Skeletal muscle tissue (tissue), 4 donors: ENCODE data around the gene CDHR3. TPM values are rescaled to one million over a fixed set of nuclear protein-coding genes. Genes with fewer than 3 reads are reported as not detected.

Experiments
- H3K27ac ChIP-seq: one replicate; pipeline ENCODE4 v1.7.0; 2013; ENCODE audit warnings: mild to moderate bottlenecking, low read depth, low read length, inconsistent platforms
- H3K27me3 ChIP-seq, 3 donors: one replicate each; pipeline ENCODE4 v1.7.0; 2013; ENCODE audit warnings: low read length in 3 of 3; ENCODE audit not compliant: control insufficient read depth in 3 of 3, insufficient read depth in 3 of 3
- H3K36me3 ChIP-seq, 3 donors: one replicate each; pipeline ENCODE4 v1.7.0; 2013; ENCODE audit warnings: low read length in 3 of 3; ENCODE audit not compliant: control insufficient read depth in 3 of 3, insufficient read depth in 3 of 3
- H3K4me1 ChIP-seq, 3 donors: one replicate each; pipeline ENCODE4 v1.7.0; 2013; ENCODE audit warnings: low read length in 3 of 3, mild to moderate bottlenecking in 3 of 3; ENCODE audit not compliant: control insufficient read depth in 3 of 3, insufficient read depth in 3 of 3
- H3K4me3 ChIP-seq, 3 donors: one replicate each; pipeline ENCODE4 v1.7.0; 2013; ENCODE audit warnings: low read length in 3 of 3
- H3K9ac ChIP-seq, 3 donors: one replicate each; pipeline ENCODE4 v1.7.0; 2013; ENCODE audit warnings: low read length in 3 of 3, mild to moderate bottlenecking in 3 of 3, moderate library complexity in 2 of 3, low read depth in 1 of 3
- H3K9me3 ChIP-seq, 3 donors: one replicate each; pipeline ENCODE4 v1.7.0; 2013; ENCODE audit warnings: low read length in 3 of 3; ENCODE audit not compliant: control insufficient read depth in 3 of 3
- total RNA-seq: library from RNA; depleted of rRNA; stranded (reverse); fragments of >200 nt; gene quantifications from one replicate; pipeline ENCODE4 v1.2.3, GENCODE V29; 2014
- donor health status: Osteomylitis.

Gene CDHR3
- total RNA-seq, 1 donor from 2014 or later: 12.0 TPM

GRCh38 chr7:105934572-105935185 is 28.4 kb upstream of the CDHR3 start:
- Histone ChIP-seq H3K4me1 (peaks cover 0 to 9% (median 0%) of the 10 kb centered on the region in 3 donors), H3K9me3 (no peaks in the 10 kb centered on the region), H3K27me3 (no peaks in the 10 kb centered on the region), H3K27ac (no peak overlapping the region), H3K36me3 (no peaks in the 10 kb centered on the region), H3K9ac (no peak overlapping the region), H3K4me3 (no peak overlapping the region)

GRCh38 chr7:105935250-105935649 is 27.8 kb upstream of the CDHR3 start:
- H3K9me3 ChIP-seq: no peaks in the 10 kb centered on the region
- H3K4me3 ChIP-seq: no peak overlapping the region
- H3K27me3 ChIP-seq: no peaks in the 10 kb centered on the region
- H3K9ac ChIP-seq: no peak overlapping the region
- H3K4me1 ChIP-seq: peaks cover 0 to 9% (median 0%) of the 10 kb centered on the region in 3 donors
- no peaks in the 10 kb centered on the region for H3K36me3 ChIP-seq
- H3K27ac ChIP-seq: no peak overlapping the region

DNA sequence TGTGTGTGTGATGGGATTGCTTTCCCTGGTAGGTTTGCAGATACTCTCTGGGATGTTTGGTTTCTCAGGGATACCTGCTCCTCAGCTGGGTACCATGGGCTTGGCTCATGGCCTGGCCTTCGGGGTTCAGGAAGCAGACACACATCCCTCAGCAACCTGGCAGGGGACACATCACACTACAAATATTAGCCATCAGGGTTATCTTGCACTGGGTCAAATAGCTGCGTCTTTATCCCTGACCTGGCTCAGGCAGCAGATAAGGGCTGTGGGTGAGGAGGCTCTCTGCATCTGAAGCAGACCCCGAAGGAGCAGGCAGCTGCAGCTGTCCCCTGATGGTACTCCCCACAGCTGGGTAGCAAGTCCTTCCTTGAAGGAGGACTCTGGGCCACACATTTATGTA is 25.7 kb upstream of the CDHR3 start:
- no peak overlapping the region for H3K27ac ChIP-seq
- no peaks in the 10 kb centered on the region for H3K27me3 ChIP-seq
- no peaks in the 10 kb centered on the region for H3K9me3 ChIP-seq
- no peak overlapping the region for H3K9ac ChIP-seq
- no peaks in the 10 kb centered on the region for H3K36me3 ChIP-seq
- peaks cover 0 to 9% (median 0%) of the 10 kb centered on the region in 3 donors for H3K4me1 ChIP-seq
- no peak overlapping the region for H3K4me3 ChIP-seq

- no peaks in the 10 kb centered on the region for H3K36me3 ChIP-seq
- H3K9ac ChIP-seq: no peak overlapping the region
- H3K4me1 ChIP-seq: no peaks in the 10 kb centered on the region
- H3K27ac ChIP-seq: no peak overlapping the region
- H3K27me3 ChIP-seq: no peaks in the 10 kb centered on the region
- no peak overlapping the region for H3K4me3 ChIP-seq
- no peaks in the 10 kb centered on the region for H3K9me3 ChIP-seq
These were observed 23.0 kb upstream of the CDHR3 start for GRCh38 chr7:105940109-105940508.

- no peak overlapping the region for H3K4me3 ChIP-seq
- H3K9ac ChIP-seq: no peak overlapping the region
- no peaks in the 10 kb centered on the region for H3K4me1 ChIP-seq
- no peaks in the 10 kb centered on the region for H3K9me3 ChIP-seq
- no peaks in the 10 kb centered on the region for H3K27me3 ChIP-seq
- no peak overlapping the region for H3K27ac ChIP-seq
- H3K36me3 ChIP-seq: no peaks in the 10 kb centered on the region
These were observed 21.5 kb upstream of the CDHR3 start for GRCh38 chr7:105941596-105941995.

GRCh38 chr7:105943486-105943885 is 19.6 kb upstream of the CDHR3 start:
- Histone ChIP-seq H3K4me3 (no peak overlapping the region), H3K9me3 (no peaks in the 10 kb centered on the region), H3K9ac (no peak overlapping the region)

GRCh38 chr7:105945848-105946247 is 17.2 kb upstream of the CDHR3 start:
- H3K36me3 ChIP-seq: no peaks in the 10 kb centered on the region
- no peaks in the 10 kb centered on the region for H3K9me3 ChIP-seq
- no peak overlapping the region for H3K9ac ChIP-seq
- no peak overlapping the region for H3K4me3 ChIP-seq
- H3K4me1 ChIP-seq: no peaks in the 10 kb centered on the region
- H3K27me3 ChIP-seq: no peaks in the 10 kb centered on the region
- no peak overlapping the region for H3K27ac ChIP-seq

More at GRCh38 chr7:105943486-105943885, 19.6 kb upstream of the CDHR3 start:
- H3K36me3 ChIP-seq: no peaks in the 10 kb centered on the region
- H3K4me1 ChIP-seq: no peaks in the 10 kb centered on the region
- no peaks in the 10 kb centered on the region for H3K27me3 ChIP-seq
- H3K27ac ChIP-seq: no peak overlapping the region

- no peak overlapping the region for H3K27ac ChIP-seq
- peaks cover 0 to 3% (median 0%) of the 10 kb centered on the region in 3 donors for H3K27me3 ChIP-seq
- H3K36me3 ChIP-seq: no peaks in the 10 kb centered on the region
- no peak overlapping the region for H3K9ac ChIP-seq
- no peaks in the 10 kb centered on the region for H3K4me1 ChIP-seq
- no peak overlapping the region for H3K4me3 ChIP-seq
- peaks cover 2 to 6% (median 2%) of the 10 kb centered on the region in 3 donors for H3K9me3 ChIP-seq
These were observed 11.5 kb upstream of the CDHR3 start for GRCh38 chr7:105951597-105951996.

GRCh38 chr7:105952917-105953595 is 10.0 kb upstream of the CDHR3 start:
- peaks cover 0 to 3% (median 0%) of the 10 kb centered on the region in 3 donors for H3K27me3 ChIP-seq
- H3K36me3 ChIP-seq: no peaks in the 10 kb centered on the region
- no peak overlapping the region for H3K4me3 ChIP-seq
- no peak overlapping the region for H3K27ac ChIP-seq
- H3K9ac ChIP-seq: no peak overlapping the region
- peaks cover 2 to 6% (median 2%) of the 10 kb centered on the region in 3 donors for H3K9me3 ChIP-seq
- no peaks in the 10 kb centered on the region for H3K4me1 ChIP-seq

DNA sequence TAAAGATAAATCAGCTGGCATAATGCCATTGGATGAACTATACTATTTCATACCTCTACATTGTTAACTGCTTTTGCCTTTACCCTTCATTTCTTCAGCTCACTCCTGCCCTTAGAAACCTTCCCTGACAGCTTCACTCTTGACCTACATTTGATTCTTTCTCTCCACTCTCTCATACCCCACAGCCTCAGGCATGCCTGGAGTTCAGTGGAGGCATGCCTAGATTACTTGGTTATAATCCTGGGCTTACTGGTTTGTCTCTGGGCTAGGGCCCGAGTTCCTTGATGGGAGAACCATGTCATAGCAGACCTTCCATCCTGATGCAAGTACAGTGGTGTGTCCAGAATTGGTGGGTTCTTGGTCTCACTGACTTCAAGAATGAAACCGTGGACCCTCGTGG is 8.4 kb upstream of the CDHR3 start:
- no peaks in the 10 kb centered on the region for H3K4me1 ChIP-seq
- no peak overlapping the region for H3K9ac ChIP-seq
- peaks cover 0 to 3% (median 0%) of the 10 kb centered on the region in 3 donors for H3K27me3 ChIP-seq
- H3K4me3 ChIP-seq: no peak overlapping the region
- peaks cover 2 to 6% (median 2%) of the 10 kb centered on the region in 3 donors for H3K9me3 ChIP-seq
- H3K27ac ChIP-seq: no peak overlapping the region
- H3K36me3 ChIP-seq: no peaks in the 10 kb centered on the region
